OCI-LY7 (cell line): ENCODE results near the gene RFX3. TPM values are rescaled to one million over a fixed set of nuclear protein-coding genes. Genes with fewer than 3 reads are reported as not detected.

Source experiments
- BruUV-seq: library from RNA; stranded (reverse); fragments of 400-500 nt; replicated peaks from 2 replicates; lab custom pipeline; 2021; lab: Mats Ljungman, UMichigan
- CTCF ChIA-PET: fragments of 300-600 bp; sonication (Branson Sonifier 250); formaldehyde crosslinking; loops from one replicate; lab custom pipeline; 2022; ENCODE audit warnings: antibody characterized with exemption; ENCODE audit not compliant: unreplicated experiment; lab: Charles Lee
- POLR2A ChIA-PET: fragments of 300-600 bp; sonication (Branson Sonifier 250); formaldehyde crosslinking; loops from one replicate; lab custom pipeline; 2022; ENCODE audit warnings: antibody characterized with exemption; lab: Charles Lee
- DNase-seq: peaks from one replicate; pipeline ENCODE4 v3.0.0-alpha.2; 2015; ENCODE audit warnings: low spot score
- H2AFZ ChIP-seq: fragments of 200-600 bp; sonication (generic), shearing (Covaris generic); 2 replicates; pipeline ENCODE4 v1.6.1; 2014; ENCODE audit warnings: mild to moderate bottlenecking, antibody characterized with exemption, low read length, moderate library complexity
- H3K27ac ChIP-seq: fragments of 200-600 bp; sonication (generic); 2 replicates; pipeline ENCODE4 v1.5.1; 2014; ENCODE audit warnings: mixed run types, low read depth, mild to moderate bottlenecking, moderate library complexity, low read length, inconsistent platforms; ENCODE audit not compliant: poor library complexity, severe bottlenecking
- H3K36me3 ChIP-seq: fragments of 200-600 bp; sonication (generic); 2 replicates; pipeline ENCODE4 v1.6.1; 2014; ENCODE audit warnings: mild to moderate bottlenecking, antibody characterized with exemption, low read length, moderate library complexity, mixed read lengths; ENCODE audit not compliant: insufficient read depth
- H3K4me1 ChIP-seq: fragments of 200-600 bp; sonication (generic); 2 replicates; pipeline ENCODE4 v1.5.1; 2014; ENCODE audit warnings: mild to moderate bottlenecking, low read length; ENCODE audit not compliant: insufficient read depth, poor library complexity, severe bottlenecking
- H3K4me2 ChIP-seq: fragments of 200-600 bp; sonication (generic); 2 replicates; pipeline ENCODE4 v1.6.1; 2014; ENCODE audit warnings: mild to moderate bottlenecking, low read length
- H3K4me3 ChIP-seq: fragments of 200-600 bp; sonication (generic); 2 replicates; pipeline ENCODE4 v1.5.1; 2014; ENCODE audit warnings: mild to moderate bottlenecking, low read depth, low read length; ENCODE audit not compliant: poor library complexity, severe bottlenecking
- H3K79me2 ChIP-seq: fragments of 200-600 bp; sonication (generic); 2 replicates; pipeline ENCODE4 v1.6.1; 2016; ENCODE audit warnings: low read depth, mild to moderate bottlenecking, low read length, moderate library complexity, mixed read lengths; ENCODE audit not compliant: insufficient read depth
- H3K9me2 ChIP-seq: fragments of 200-600 bp; sonication (generic); 2 replicates; pipeline ENCODE4 v1.6.1; 2016; ENCODE audit warnings: mild to moderate bottlenecking, low read length, mixed read lengths; ENCODE audit not compliant: insufficient read depth
- H3K9me3 ChIP-seq: fragments of 200-600 bp; sonication (generic); 2 replicates; pipeline ENCODE4 v1.6.1; 2014; ENCODE audit warnings: mild to moderate bottlenecking, mixed run types, low read length, mixed read lengths
- H4K20me1 ChIP-seq: fragments of 200-600 bp; sonication (generic); 2 replicates; pipeline ENCODE4 v1.6.1; 2014; ENCODE audit warnings: mild to moderate bottlenecking, antibody characterized with exemption, low read length, moderate library complexity, mixed read lengths; ENCODE audit not compliant: insufficient read depth
- CTCF ChIP-seq: fragments of 200-600 bp; sonication (generic); conservative IDR thresholded peaks from 2 replicates; pipeline ENCODE4 v1.5.1; 2014; ENCODE audit warnings: mild to moderate bottlenecking, antibody characterized with exemption, low read length, moderate library complexity, mixed read lengths
- EZH2phosphoT487 ChIP-seq: fragments of 200-600 bp; sonication (generic); IDR thresholded peaks from 2 replicates; pipeline ENCODE4 v1.6.1; 2018; ENCODE audit warnings: low read depth, borderline replicate concordance, mild to moderate bottlenecking, mixed run types, antibody characterized with exemption, low read length, moderate library complexity, mixed read lengths
- intact Hi-C: fragments of 100-400 bp; cut with micrococcal nuclease; formaldehyde crosslinking; loops from one replicate; pipeline ENCODE4 v1.10.0; 2022; ENCODE audit not compliant: unreplicated experiment
- total RNA-seq, 2 experiments: library from RNA; depleted of rRNA in 1 of 2; stranded (reverse); fragments of >200 nt in 1 of 2; shearing (Covaris generic) in 1 of 2; gene quantifications; 2 replicates each; pipeline ENCODE4 v1.2.3, GENCODE V29; 2014 to 2022

Gene RFX3
- total RNA-seq, 2 experiments from 2014 or later: 6.9 to 18.1 TPM

GRCh38 chr9:3177146-3177761, 348.5 kb downstream of the RFX3 start:
- Histone ChIP-seq H3K79me2 (no peaks in the 10 kb centered on the region), H2AFZ (no peak overlapping the region), H3K27ac (no peak overlapping the region), H3K4me2 (no peak overlapping the region), H3K9me2 (no peaks in the 10 kb centered on the region), H3K4me1 (no peaks in the 10 kb centered on the region), H3K9me3 (no peaks in the 10 kb centered on the region), H3K36me3 (no peaks in the 10 kb centered on the region), H3K4me3 (no peak overlapping the region), H4K20me1 (no peaks in the 10 kb centered on the region)
- POLR2A ChIA-PET: no interaction called here
- no peak for TF ChIP-seq CTCF
- no peak for TF ChIP-seq EZH2phosphoT487
- no peak for DNase-seq
- CTCF ChIA-PET: no interaction called here
- no TSS peak for BruUV-seq
- intact Hi-C loops: no loop called here

- H2AFZ ChIP-seq: no peak overlapping the region
- ChIA-PET POLR2A (no interaction called here), CTCF (no interaction called here)
- H3K4me1 ChIP-seq: no peaks in the 10 kb centered on the region
- intact Hi-C loops: no loop called here
- TF ChIP-seq EZH2phosphoT487 (no peak), CTCF (no peak)
- H3K9me2 ChIP-seq: no peaks in the 10 kb centered on the region
- no peak overlapping the region for H3K4me2 ChIP-seq
- H3K36me3 ChIP-seq: no peaks in the 10 kb centered on the region
- no peaks in the 10 kb centered on the region for H4K20me1 ChIP-seq
- H3K27ac ChIP-seq: no peak overlapping the region
- no peak for DNase-seq
- no peaks in the 10 kb centered on the region for H3K9me3 ChIP-seq
- no TSS peak for BruUV-seq
- H3K79me2 ChIP-seq: no peaks in the 10 kb centered on the region
- H3K4me3 ChIP-seq: no peak overlapping the region
Measured at GRCh38 chr9:3173374-3173773, 352.4 kb downstream of the RFX3 start.

- Histone ChIP-seq H3K4me1 (no peaks in the 10 kb centered on the region), H3K36me3 (no peaks in the 10 kb centered on the region), H3K79me2 (no peaks in the 10 kb centered on the region), H3K4me3 (no peak overlapping the region), H3K9me2 (no peaks in the 10 kb centered on the region), H2AFZ (no peak overlapping the region), H4K20me1 (no peaks in the 10 kb centered on the region), H3K27ac (no peak overlapping the region), H3K9me3 (no peaks in the 10 kb centered on the region), H3K4me2 (no peak overlapping the region)
- ChIA-PET POLR2A (no interaction called here), CTCF (no interaction called here)
- no TSS peak for BruUV-seq
- no peak for DNase-seq
- intact Hi-C loops: no loop called here
- TF ChIP-seq CTCF (no peak), EZH2phosphoT487 (no peak)
Measured at GRCh38 chr9:3170819-3171218, 355.0 kb downstream of the RFX3 start.
